ENCODE results near the gene KRT3. TPM values are rescaled to one million over a fixed set of nuclear protein-coding genes. Genes with fewer than 3 reads are reported as not detected.

Gene KRT3
- total RNA-seq, 1 donor from 2014 or later = 0.09 TPM

DNA sequence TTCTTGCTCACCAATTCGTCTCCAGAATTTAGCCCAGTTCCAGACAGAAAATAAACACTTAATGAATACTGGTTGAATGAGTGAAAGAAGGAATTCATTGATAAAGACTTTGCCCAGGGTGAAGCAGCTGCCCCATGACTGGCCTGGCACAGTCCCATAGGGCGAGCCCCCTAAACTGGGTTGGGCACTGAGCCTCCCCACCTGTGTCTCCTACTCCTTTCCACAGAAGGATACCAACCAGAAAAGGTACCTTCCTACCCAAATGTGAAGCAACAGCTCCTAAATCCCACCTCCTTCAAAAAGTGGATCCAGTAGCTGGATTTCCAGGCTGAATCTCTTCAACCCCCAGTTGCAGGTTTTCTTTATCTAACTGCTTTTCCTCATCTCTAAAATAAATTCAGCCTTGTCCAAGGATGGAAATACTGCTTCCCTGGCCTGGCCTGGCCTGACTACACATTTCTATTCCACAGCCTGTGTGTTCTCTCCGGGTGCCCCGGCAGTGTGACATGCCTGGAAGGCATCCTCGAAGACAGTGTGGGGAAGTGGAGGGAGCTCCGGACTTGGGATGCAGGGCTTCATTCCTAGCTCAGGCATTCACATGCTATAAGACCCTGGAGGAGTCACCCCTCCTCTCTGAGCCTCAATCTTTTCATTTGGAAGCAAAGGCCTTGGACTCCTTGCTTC, 7.6 kb downstream of the KRT3 start:
- FAIRE-seq (no peak), DNase-seq (ENCODE audit: low read depth) (no peak)
- Mint-ChIP-seq H3K4me1 (ENCODE audit: low read depth, unreplicated experiment) (peaks cover 2% of the 10 kb centered on the region), H3K36me3 (ENCODE audit: low read depth, unreplicated experiment) (peaks cover 7% of the 10 kb centered on the region), H3K27me3 (ENCODE audit: low read depth, unreplicated experiment) (peaks cover 70% of the 10 kb centered on the region), H3K9me3 (ENCODE audit: unreplicated experiment) (peaks cover 13% of the 10 kb centered on the region), H3K27ac (ENCODE audit: unreplicated experiment) (no peak overlapping the region), H3K4me3 (ENCODE audit: unreplicated experiment) (no peak overlapping the region)
- Histone ChIP-seq H3K4me1 (ENCODE audit: insufficient read depth, low read length) (peaks cover 3% of the 10 kb centered on the region), H3K36me3 (ENCODE audit: insufficient read depth, low read length) (no peaks in the 10 kb centered on the region), H3K9me3 (ENCODE audit: insufficient read depth, low read depth, low read length) (no peaks in the 10 kb centered on the region), H3K27ac (ENCODE audit: low read depth, low read length) (no peak overlapping the region), H3K4me2 (ENCODE audit: low read length) (no peak overlapping the region), H3K9ac (ENCODE audit: low read length) (no peak overlapping the region), H3K79me2 (ENCODE audit: insufficient read depth, low read length) (no peaks in the 10 kb centered on the region), H4K20me1 (ENCODE audit: insufficient read depth, low read length) (no peaks in the 10 kb centered on the region), H3K4me3 (ENCODE audit: insufficient read depth, low read depth, low read length) (no peak overlapping the region), H3K27me3 (ENCODE audit: insufficient read depth, low read length) (peaks cover 62% of the 10 kb centered on the region), H2AFZ (ENCODE audit: low read depth, low read length) (no peak overlapping the region)
- TF ChIP-seq, protein P1, sequence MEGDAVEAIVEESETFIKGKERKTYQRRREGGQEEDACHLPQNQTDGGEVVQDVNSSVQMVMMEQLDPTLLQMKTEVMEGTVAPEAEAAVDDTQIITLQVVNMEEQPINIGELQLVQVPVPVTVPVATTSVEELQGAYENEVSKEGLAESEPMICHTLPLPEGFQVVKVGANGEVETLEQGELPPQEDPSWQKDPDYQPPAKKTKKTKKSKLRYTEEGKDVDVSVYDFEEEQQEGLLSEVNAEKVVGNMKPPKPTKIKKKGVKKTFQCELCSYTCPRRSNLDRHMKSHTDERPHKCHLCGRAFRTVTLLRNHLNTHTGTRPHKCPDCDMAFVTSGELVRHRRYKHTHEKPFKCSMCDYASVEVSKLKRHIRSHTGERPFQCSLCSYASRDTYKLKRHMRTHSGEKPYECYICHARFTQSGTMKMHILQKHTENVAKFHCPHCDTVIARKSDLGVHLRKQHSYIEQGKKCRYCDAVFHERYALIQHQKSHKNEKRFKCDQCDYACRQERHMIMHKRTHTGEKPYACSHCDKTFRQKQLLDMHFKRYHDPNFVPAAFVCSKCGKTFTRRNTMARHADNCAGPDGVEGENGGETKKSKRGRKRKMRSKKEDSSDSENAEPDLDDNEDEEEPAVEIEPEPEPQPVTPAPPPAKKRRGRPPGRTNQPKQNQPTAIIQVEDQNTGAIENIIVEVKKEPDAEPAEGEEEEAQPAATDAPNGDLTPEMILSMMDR (IDR thresholded peaks at IDR 0.05; ENCODE audit: insufficient read depth, low read depth, low read length) = no peak
- TF ChIP-seq EZH2 (IDR thresholded peaks at IDR 0.05; ENCODE audit: insufficient read depth, low read length) = no peak

DNA sequence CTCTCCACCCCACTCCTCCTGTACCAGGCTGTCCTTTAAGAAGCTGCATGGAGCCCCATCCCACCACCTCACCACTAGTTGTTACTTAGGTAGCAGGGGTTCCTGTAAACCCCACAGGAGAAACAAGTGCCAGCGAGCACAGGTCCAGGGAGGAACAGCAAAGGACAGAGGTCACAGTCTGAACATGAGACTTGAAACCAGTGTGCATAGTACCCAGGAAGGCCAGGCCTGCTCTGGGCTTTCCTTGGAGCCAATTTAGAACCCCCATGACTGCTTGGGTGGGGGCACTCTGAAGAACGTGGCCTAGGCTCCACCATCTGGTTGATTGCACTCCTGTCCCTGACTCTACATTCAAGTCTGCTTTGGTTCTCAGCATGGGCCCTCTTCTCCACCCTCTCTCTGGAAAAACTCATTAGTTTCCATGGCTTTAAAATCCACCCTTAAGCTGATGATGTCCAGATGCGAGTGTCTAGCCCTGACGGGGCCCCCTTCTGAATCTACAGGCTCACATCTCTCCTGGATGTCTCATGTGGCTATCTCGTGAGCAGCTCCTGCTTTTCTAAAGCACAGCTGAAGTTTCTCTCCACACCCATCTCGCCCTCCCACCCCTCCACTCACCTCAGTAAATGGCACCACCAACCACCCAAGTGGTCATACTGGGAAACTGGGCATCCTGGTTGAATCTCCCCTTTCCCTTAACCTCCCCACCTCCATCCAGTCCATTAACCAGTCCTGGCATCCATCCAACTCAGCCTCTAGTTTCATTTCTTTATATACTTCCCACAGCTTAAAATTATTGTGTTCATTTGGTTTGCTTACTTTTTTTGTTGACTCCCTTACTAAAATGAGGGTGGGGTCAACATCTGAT, 8.4 kb downstream of the KRT3 start:
- peaks cover 2% of the 10 kb centered on the region for H3K4me1 Mint-ChIP-seq (ENCODE audit: low read depth, unreplicated experiment)
- Histone ChIP-seq H3K4me3 (ENCODE audit: insufficient read depth, low read depth, low read length) (no peak overlapping the region), H3K4me1 (ENCODE audit: insufficient read depth, low read length) (peaks cover 3% of the 10 kb centered on the region), H3K27ac (ENCODE audit: low read depth, low read length) (no peak overlapping the region), H3K27me3 (ENCODE audit: insufficient read depth, low read length) (peaks cover 58% of the 10 kb centered on the region), H3K9me3 (ENCODE audit: insufficient read depth, low read depth, low read length) (no peaks in the 10 kb centered on the region), H2AFZ (ENCODE audit: low read depth, low read length) (no peak overlapping the region), H3K79me2 (ENCODE audit: insufficient read depth, low read length) (no peaks in the 10 kb centered on the region), H3K9ac (ENCODE audit: low read length) (no peak overlapping the region), H3K36me3 (ENCODE audit: insufficient read depth, low read length) (no peaks in the 10 kb centered on the region), H4K20me1 (ENCODE audit: insufficient read depth, low read length) (no peaks in the 10 kb centered on the region), H3K4me2 (ENCODE audit: low read length) (no peak overlapping the region)
- H3K27ac Mint-ChIP-seq (ENCODE audit: unreplicated experiment) = no peak overlapping the region
- H3K9me3 Mint-ChIP-seq (ENCODE audit: unreplicated experiment) = peaks cover 13% of the 10 kb centered on the region
- FAIRE-seq (no peak), DNase-seq (ENCODE audit: low read depth) (no peak)
- TF ChIP-seq, protein P1 (IDR thresholded peaks at IDR 0.05; ENCODE audit: insufficient read depth, low read depth, low read length) = no peak
- no peak for TF ChIP-seq EZH2 (IDR thresholded peaks at IDR 0.05; ENCODE audit: insufficient read depth, low read length)
- no peak overlapping the region for H3K4me3 Mint-ChIP-seq (ENCODE audit: unreplicated experiment)
- H3K36me3 Mint-ChIP-seq (ENCODE audit: low read depth, unreplicated experiment) = peaks cover 7% of the 10 kb centered on the region
- peaks cover 66% of the 10 kb centered on the region for H3K27me3 Mint-ChIP-seq (ENCODE audit: low read depth, unreplicated experiment)

All from astrocyte (in vitro differentiated cells and primary cell).